SHP77 (cell line): ENCODE data around the gene INPP5D.
A peak's percentile ranks its signal among the peaks of the same experiment; 100 is the strongest.
"Not testable (repeated sequence)": the region's sequence is repeated elsewhere in the genome, so short reads cannot be mapped to it uniquely, and the experiment has no call there.

Experiments
- DNase-seq, 2 experiments: peaks; one replicate each; lab custom pipeline; 2025; lab: John Stamatoyannopoulos, UW

The INPP5D gene

DNA sequence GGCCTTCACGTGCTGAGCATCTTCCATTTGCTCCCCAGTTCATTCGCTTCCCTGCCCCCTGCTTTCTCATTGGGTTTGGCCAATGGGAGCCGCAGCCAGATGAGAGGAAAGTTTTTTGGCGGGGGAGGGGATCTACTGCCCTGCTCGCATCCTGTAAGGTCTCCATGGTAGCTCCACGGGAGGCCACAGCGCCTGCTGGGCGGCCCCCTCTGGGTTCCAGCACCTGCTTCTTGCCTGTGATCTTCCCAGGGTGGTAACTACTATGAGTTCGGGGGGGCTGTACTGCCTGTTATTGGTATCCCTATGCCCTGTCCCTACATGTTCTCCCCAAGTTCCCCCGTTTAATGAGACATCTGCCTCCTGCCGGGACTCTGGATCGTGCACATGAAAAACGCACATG lies 57.2 kb downstream of the INPP5D start:
- no peak for DNase-seq

- DNase-seq: no peak
Measured at GRCh38 chr2:233117811-233118647, 57.9 kb downstream of the INPP5D start.

GRCh38 chr2:233118648-233119000 lies 58.5 kb downstream of the INPP5D start:
- DNase-seq: no peak

DNA sequence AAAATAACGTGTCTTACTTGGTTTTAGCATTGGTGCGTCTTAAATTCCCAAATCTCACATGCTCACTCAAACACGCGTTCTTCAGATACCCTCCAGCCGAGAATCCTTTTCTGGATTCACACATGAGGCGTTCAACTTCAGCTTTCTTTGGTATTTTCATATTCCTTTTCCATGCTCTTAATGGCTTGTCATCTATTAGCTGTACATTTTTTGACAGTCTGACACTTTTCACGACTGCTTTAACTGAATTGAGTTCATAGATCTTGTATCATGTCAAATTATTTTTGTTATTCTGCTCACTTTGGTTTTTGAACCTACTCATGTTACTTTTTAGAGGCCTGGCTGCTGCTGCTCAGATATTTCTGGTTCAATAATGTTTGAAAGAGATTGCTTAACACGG lies 59.0 kb downstream of the INPP5D start:
- no peak for DNase-seq

DNA sequence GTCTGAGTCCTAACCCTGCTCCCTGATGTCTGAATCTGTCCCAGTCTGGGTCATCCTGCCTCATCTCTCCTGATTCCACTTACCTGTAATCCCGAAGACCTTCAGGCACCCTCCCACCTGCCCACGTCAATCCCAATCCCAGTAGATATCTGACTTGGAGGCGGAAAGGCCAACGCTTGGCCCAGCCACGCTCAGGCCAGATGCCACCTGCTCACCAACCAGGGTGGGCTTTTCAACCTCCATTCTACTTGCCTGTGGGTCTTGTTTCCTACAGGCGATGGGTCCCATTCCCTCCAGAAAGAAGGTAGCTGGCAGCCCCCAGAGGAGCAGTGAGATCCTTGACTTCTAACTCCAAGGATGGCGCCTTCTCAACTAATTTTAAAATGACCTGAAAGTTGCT lies 59.7 kb downstream of the INPP5D start:
- no peak for DNase-seq

DNA sequence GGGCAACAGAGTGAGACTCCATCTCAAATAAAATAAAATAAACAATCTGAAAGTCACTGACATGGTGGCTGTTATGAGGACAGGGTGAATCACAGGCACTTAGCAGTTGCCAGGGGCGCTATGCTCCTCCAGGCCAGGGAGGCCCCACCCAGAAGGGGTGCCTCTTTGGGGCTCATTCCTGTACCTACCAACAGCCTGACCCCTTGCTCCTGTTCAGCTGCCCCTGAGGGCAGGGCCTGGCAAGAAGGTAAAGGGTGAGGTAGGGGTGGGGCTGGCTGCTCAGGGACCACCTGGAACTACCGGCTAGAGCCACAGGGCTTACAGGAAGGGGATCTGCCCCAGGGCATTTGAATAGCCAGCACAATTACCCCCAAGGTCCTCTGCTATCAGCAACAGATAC lies 60.3 kb downstream of the INPP5D start:
- no peak for DNase-seq

- DNase-seq: no peak
Measured at GRCh38 chr2:233121856-233122255, 61.7 kb downstream of the INPP5D start.

GRCh38 chr2:233122541-233122940 lies 62.4 kb downstream of the INPP5D start:
- DNase-seq: no peak

- DNase-seq: not testable (repeated sequence)
Measured at GRCh38 chr2:233123576-233123975, 63.4 kb downstream of the INPP5D start.

- no peak for DNase-seq
Measured at GRCh38 chr2:233124421-233125080, 64.4 kb downstream of the INPP5D start.

- no peak for DNase-seq
Measured at GRCh38 chr2:233125455-233126065, 65.4 kb downstream of the INPP5D start.

GRCh38 chr2:233129351-233129978 lies 69.3 kb downstream of the INPP5D start:
- peak in 1 of 2 experiments; percentile 1 for DNase-seq

- no peak for DNase-seq
Measured at GRCh38 chr2:233130024-233130423, 69.9 kb downstream of the INPP5D start.

DNA sequence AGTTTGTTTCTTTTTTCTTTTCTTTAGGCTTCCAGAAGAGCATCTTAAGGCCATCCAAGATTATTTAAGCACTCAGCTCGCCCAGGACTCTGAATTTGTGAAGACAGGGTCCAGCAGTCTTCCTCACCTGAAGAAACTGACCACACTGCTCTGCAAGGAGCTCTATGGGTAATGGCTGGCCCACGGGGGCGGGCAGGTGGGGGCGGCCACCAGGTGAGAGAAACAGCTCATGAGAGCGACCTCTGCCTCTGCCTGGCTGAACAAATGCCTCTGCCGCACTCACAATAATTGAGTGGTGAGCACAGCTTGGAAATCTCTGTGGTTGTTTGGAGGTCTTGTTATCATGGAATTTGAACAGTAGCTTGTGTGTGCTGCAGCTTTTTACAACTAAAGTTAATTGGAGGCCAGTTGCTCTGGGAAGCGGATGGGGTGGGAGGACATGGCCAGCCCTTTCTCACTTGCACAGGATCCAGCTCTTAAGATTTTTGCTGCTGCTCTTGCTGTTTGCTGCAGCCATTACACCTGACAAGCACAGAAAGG lies 70.4 kb downstream of the INPP5D start:
- DNase-seq: no peak

- DNase-seq: no peak
Measured at GRCh38 chr2:233131936-233132720, 72.0 kb downstream of the INPP5D start.

DNA sequence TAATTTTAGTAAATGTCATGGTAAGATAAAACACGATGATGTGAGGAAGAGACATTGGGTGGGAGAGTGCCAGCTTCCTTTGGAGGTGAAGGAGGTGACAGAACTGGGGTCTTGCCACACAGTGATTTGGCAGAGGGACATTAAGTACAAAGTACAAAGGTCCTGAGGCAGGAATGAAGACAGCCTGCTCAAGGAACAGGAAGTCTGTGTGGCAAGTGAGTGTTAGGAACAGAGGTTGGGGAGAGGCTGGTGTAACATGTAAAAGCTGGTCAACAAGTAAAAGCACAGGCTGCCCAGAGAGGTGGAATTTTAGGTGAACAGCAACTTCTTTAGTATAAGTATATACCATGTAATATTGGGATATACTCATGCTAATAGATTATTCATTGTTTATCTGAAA lies 73.1 kb downstream of the INPP5D start:
- no peak for DNase-seq

DNA sequence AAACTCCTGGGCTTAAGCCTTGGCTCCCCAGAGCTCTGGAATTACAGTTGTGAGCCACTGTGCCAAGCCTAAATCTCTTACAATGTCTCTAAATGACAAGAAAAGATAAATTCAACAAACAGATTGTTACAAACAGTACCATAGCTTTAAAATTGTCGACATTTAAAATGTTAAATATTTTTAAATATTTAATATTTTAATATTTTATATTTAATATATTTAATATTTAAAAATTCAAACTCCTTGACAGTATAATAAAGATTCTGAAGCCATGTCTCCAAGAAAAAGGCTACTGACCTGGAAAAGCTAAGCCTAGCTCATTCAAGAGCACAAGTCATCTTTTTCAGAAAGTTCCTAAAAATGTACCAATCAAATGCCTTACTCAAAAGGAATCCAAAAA lies 75.3 kb downstream of the INPP5D start:
- DNase-seq: no peak

DNA sequence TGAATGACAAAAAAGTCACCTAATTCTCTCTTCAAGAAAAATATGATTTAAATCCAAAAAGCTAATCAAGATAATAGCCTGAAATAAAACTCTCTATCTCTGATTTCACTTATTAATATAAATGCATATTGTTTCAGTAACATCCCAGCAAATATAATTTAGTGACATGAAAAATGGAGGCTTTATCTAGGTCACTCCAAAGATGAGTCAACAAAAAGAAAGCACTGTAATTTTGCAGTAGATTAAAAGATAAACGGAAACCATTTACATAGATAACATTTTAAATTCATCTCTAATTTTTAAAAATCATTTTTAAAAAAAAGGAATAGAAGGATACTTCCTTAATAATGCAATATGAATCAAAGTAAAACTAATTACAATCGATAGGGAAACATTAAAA lies 76.9 kb downstream of the INPP5D start:
- DNase-seq: no peak

- DNase-seq: no peak
Measured at GRCh38 chr2:233140077-233140585, 80.0 kb downstream of the INPP5D start.

- no peak for DNase-seq
Measured at GRCh38 chr2:233140978-233141377, 80.8 kb downstream of the INPP5D start.

DNA sequence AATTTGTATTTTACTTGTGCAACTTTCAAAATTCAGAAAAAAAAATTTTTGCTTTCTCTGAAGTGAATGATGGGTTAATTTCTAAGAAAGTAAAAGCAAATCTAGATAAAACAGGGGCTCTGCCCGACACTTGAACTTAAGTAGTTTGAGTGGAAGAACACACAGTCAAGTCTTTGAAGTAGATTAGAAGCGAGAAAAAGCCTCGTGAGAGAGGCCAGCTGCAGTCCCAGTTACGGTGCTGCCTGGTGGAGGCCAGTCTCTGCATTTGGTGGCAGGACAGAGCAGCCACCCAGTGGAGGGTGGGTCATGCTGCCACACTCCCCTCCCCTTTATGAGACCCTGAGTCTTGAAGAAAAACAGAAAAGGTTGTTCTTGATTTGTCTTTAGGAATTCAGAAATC lies 81.8 kb downstream of the INPP5D start:
- no peak for DNase-seq
